Psoas muscle (tissue), 8 donors: ENCODE measurements around the gene SEPSECS. TPM values are rescaled to one million over a fixed set of nuclear protein-coding genes. Genes with fewer than 3 reads are reported as not detected.

Experiments
- ATAC-seq, 4 donors: fragments of 200-7000 bp; cut with Tn5 transposase; one replicate each; pipeline ENCODE4 v1.9.1; 2020; ENCODE audit warnings: moderate library complexity in 3 of 4, mild to moderate bottlenecking in 2 of 4
- DNase-seq, 2 donors: peaks; one replicate each; pipeline ENCODE4 v3.0.0-alpha.2; 2020
- H3K27ac ChIP-seq: fragments of 200-600 bp; one replicate; pipeline ENCODE4 v1.8.0; 2022
- H3K27me3 ChIP-seq, 3 donors: fragments of 200-600 bp in 1 of 3; one replicate each; pipeline versions ENCODE4 v1.6.1 to v1.8.0; 2013 to 2022; ENCODE audit warnings: low read length in 2 of 3, mild to moderate bottlenecking in 2 of 3, moderate library complexity in 1 of 3; ENCODE audit not compliant: insufficient read depth in 3 of 3
- H3K36me3 ChIP-seq, 2 donors: fragments of 200-600 bp in 1 of 2; one replicate each; pipeline versions ENCODE4 v1.6.1 to v1.8.0; 2013 to 2022; ENCODE audit warnings: low read depth in 1 of 2, mild to moderate bottlenecking in 1 of 2, moderate library complexity in 1 of 2; ENCODE audit not compliant: insufficient read depth in 1 of 2
- H3K4me1 ChIP-seq: fragments of 200-600 bp; one replicate; pipeline ENCODE4 v1.8.0; 2022
- H3K4me3 ChIP-seq: fragments of 200-600 bp; one replicate; pipeline ENCODE4 v1.8.0; 2022; ENCODE audit warnings: mild to moderate bottlenecking
- H3K9me3 ChIP-seq: fragments of 200-600 bp; one replicate; pipeline ENCODE4 v1.8.0; 2022
- WGBS, 3 donors: extraction: QIAGEN DNeasy Blood & Tissue Kit; methylation state at CpG; one replicate each; pipeline versions ENCODE4 v1.1.6 to v1.1.7; 2013; 5-methylcytosine and 5-hydroxymethylcytosine counted together
- intact Hi-C, 2 donors: fragments of 100-400 bp; cut with DNase I; formaldehyde crosslinking; loops; one replicate each; pipeline versions ENCODE4 v1.11.0 to v1.14.2; 2022
- polyA plus RNA-seq, 3 donors: library from polyadenylated mRNA; stranded (reverse); fragments of 200-250 nt; gene quantifications; one replicate each; pipeline ENCODE4 v1.2.3, GENCODE V29; 2013
- total RNA-seq, 4 donors: library from RNA; stranded (reverse); fragmentation: NEBNext Ultra II Directional in 2 of 4; extraction: Animal tissue kit (Norgen Biotek cat#: 25700) in 2 of 4; gene quantifications; one replicate each; pipeline versions ENCODE4 v1.2.1 to v1.2.4, GENCODE V29; 2021 to 2023
- TF ChIP-seq, protein P1 (sequence below): fragments of 200-600 bp; IDR thresholded peaks from one replicate; pipeline ENCODE4 v1.8.0; 2022; ENCODE audit warnings: antibody characterized with exemption
- donor health status: healthy with polysubstance abuse.
- donor health status: DM: no; HTN: no; CAD: no; lungs with moderate emphysema.
- donor health status: Bipolar disorder and iron deficiency.
- donor health status: healthy.
- donor health status: DM: yes; HTN: yes; CAD: no.
- donor health status: DM: no; HTN: no; CAD: no.
- donor health status: DM: no; HTN: no; CAD: no.
- donor health status: DM: yes; HTN: yes; CAD: no.

The SEPSECS gene
- total and polyA plus RNA-seq, 7 donors = 1.4 to 5.7 (median 4.3) TPM

DNA sequence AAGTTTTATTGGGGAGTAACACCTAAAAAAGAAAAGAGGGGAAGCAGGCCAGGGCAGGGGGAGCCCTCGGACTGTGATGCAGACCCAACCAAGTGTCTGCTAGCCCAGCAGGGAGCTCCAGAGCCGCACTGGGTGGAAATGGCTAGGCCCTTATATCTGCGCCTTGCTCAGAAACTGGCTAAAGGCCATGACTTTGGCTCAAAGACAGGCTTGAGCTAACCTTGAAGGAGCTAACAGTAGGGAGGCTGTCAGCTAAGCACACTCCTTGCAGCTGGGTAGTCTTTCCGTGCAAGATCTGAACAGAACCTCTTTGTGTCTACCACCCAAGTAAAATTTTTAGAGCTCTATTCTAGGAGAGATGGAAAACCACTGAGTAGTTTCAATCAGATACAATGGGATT is 43.0 kb downstream of the SEPSECS start:
- intact Hi-C loops = no loop called here
- Histone ChIP-seq H3K4me3 (no peak overlapping the region), H3K4me1 (no peaks in the 10 kb centered on the region), H3K9me3 (no peaks in the 10 kb centered on the region), H3K27ac (no peak overlapping the region), H3K36me3 (peaks cover 3 to 6% of the 10 kb centered on the region in 2 donors), H3K27me3 (no peaks in the 10 kb centered on the region)
- no peak for ATAC-seq
- DNase-seq = no peak
- TF ChIP-seq, protein P1, sequence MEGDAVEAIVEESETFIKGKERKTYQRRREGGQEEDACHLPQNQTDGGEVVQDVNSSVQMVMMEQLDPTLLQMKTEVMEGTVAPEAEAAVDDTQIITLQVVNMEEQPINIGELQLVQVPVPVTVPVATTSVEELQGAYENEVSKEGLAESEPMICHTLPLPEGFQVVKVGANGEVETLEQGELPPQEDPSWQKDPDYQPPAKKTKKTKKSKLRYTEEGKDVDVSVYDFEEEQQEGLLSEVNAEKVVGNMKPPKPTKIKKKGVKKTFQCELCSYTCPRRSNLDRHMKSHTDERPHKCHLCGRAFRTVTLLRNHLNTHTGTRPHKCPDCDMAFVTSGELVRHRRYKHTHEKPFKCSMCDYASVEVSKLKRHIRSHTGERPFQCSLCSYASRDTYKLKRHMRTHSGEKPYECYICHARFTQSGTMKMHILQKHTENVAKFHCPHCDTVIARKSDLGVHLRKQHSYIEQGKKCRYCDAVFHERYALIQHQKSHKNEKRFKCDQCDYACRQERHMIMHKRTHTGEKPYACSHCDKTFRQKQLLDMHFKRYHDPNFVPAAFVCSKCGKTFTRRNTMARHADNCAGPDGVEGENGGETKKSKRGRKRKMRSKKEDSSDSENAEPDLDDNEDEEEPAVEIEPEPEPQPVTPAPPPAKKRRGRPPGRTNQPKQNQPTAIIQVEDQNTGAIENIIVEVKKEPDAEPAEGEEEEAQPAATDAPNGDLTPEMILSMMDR = no peak
- WGBS, 3 donors = 92 to 95% (median 94%) methylated on average over 4 of the region's 4 CpGs

DNA sequence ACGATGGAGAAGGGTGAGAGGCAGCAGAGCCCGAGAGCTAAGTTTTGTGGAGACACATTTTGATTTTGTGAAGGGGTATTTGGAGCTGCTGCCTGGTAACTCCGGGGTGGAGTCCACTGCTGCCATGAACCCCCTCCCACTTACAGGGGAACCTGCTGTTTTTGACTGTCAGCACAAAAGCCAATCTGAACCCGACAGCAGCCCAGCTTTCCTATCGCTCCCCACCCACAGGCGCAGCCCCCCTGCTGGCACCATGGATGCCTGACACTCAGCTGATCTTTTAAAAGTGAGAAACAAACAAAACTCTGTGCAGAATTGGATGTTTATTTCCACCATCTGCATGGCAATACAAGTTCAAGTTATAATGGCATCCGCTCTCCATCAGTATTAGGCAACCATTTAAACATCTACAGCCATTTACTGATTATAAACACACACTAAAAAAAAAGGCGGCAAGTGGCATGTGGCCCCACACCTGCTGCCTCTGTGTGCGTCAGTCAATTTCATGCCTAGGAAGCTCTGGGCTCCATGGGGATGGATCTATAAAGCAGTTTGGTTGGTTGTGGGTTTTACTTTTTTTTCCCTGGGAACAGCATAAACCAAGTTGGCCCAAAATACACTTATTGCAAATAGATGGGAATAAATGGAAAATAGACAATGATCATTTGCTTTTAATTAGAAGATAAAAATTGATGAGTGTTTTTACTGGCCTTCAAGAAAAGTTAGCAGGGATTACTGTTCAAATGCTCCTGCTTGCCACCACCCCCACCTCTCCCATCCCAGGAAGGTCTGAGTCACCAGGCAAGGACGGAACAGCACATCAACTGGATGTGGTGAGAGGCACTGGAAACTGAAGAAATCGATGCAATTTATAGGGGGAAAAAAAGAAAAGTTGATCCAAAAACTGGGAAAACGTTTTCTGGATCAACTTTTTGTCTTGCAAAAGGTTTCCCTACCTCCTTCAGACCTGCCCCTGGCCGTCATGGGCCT is 46.0 kb downstream of the SEPSECS start:
- H3K4me1 ChIP-seq = no peaks in the 10 kb centered on the region
- no peaks in the 10 kb centered on the region for H3K9me3 ChIP-seq
- TF ChIP-seq, protein P1 = no peak
- H3K4me3 ChIP-seq = no peak overlapping the region
- no peak for ATAC-seq
- no peak overlapping the region for H3K27ac ChIP-seq
- H3K27me3 ChIP-seq = no peaks in the 10 kb centered on the region
- WGBS, 3 donors = 34 to 43% (median 36%) methylated on average over 13 of the region's 13 CpGs
- H3K36me3 ChIP-seq = peaks cover 0 to 3% of the 10 kb centered on the region in 2 donors
- intact Hi-C loops = no loop called here
- DNase-seq = no peak

DNA sequence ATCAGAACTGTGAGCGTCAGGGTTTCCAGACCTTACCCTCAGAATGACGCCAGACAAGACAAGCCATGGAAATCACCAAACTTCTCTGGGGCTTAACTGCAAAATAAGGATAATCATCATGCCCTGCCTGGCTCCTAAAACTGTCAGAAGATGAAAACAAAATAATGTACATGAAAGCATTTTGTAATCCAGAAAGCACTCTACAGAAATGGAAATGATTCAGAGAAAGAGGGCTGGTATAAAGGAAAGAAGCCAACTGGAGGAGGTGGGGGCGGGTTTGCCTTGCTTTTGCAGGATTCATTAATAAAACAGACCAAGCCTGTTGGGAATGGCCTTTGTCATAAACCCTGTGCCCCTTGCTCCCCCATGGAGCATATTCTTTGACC is 47.3 kb downstream of the SEPSECS start:
- Histone ChIP-seq H3K4me1 (no peaks in the 10 kb centered on the region), H3K4me3 (no peak overlapping the region), H3K9me3 (no peaks in the 10 kb centered on the region), H3K27ac (no peak overlapping the region), H3K36me3 (no peaks in the 10 kb centered on the region), H3K27me3 (no peaks in the 10 kb centered on the region)
- DNase-seq = no peak
- intact Hi-C loops = no loop called here
- WGBS, 3 donors = 25 to 63% (median 40%) methylated on average over 3 of the region's 3 CpGs
- TF ChIP-seq, protein P1 = no peak
- ATAC-seq = no peak

DNA sequence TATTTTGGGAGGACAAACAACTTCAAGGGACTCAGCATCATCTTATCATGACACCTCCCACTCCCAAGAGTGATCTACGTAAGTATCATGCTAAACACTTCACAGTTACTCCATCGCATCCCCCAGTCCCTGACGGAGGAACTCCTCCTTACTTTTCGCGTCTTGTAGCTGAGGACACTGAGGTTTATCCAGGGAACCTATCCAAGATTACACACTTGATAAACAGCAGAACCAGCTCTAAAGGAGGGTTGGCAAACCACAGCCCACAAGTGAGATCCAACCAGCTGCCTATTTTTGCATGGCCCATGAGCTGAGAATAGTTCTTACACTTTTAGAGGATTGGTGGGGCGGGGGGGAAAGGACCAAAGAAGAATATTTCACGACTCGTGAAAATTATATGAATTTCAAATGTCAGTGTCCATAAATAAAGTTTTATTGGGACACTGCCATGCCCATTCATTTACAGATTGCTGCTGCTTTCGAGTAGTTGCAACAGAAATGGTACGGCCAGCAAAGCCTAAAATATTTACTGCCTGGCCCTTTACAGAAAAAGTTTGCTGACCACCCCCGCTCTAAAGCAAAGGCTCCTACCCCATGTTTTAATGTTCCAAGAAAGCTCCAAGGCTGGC is 47.8 kb downstream of the SEPSECS start:
- H3K4me3 ChIP-seq = no peak overlapping the region
- no peaks in the 10 kb centered on the region for H3K9me3 ChIP-seq
- no peak overlapping the region for H3K27ac ChIP-seq
- no peak for DNase-seq
- ATAC-seq = no peak
- no peaks in the 10 kb centered on the region for H3K27me3 ChIP-seq
- no peaks in the 10 kb centered on the region for H3K4me1 ChIP-seq
- no peaks in the 10 kb centered on the region for H3K36me3 ChIP-seq
- WGBS, 3 donors = 36 to 50% (median 37%) methylated on average over 11 of the region's 11 CpGs
- TF ChIP-seq, protein P1 = no peak
- intact Hi-C loops = no loop called here
